GM12865 (cell line): Measurements from ENCODE around the gene TBCCD1.
"Not testable (repeated sequence)": the region's sequence is repeated elsewhere in the genome, so short reads cannot be mapped to it uniquely, and the experiment has no call there.

Experiments
- DNase-seq: peaks from one replicate; pipeline ENCODE4 v3.0.0; 2010; ENCODE audit warnings: low read depth
- H3K4me3 ChIP-seq: 2 replicates; pipeline ENCODE4 v1.5.1; 2011; ENCODE audit warnings: mild to moderate bottlenecking, low read depth, low read length, control low read depth
- CTCF ChIP-seq: IDR thresholded peaks from 2 replicates; pipeline ENCODE4 v1.5.1; 2011; ENCODE audit warnings: low read length, control low read depth, low read depth, inconsistent platforms; ENCODE audit not compliant: insufficient read depth; ENCODE audit errors: missing control alignments

Gene TBCCD1

DNA sequence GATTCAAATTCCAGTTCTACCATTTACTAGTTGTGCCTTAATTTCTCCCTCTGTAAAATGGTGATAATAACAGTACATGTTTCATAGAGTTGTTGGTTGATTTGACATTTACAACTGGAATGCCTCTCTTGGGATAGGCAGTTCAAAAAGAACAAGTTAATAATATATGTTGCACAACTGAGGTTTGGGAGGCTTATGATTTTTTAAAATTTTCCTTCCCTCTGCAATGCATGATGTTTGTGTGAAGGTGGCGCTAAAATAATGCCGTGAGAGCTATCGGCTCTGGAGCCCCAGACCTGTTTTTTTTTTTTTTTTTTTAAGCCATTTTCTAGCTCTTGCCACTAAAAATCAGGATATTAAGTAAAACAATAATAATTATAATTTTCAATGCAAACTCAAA lies 22.0 kb upstream of the TBCCD1 start:
- no peak for DNase-seq
- no peak for TF ChIP-seq CTCF

GRCh38 chr3:186588632-186589031 lies 21.5 kb upstream of the TBCCD1 start:
- no peak for DNase-seq
- TF ChIP-seq CTCF = no peak
- H3K4me3 ChIP-seq = no peak overlapping the region

More for the DNA sequence above, 22.0 kb upstream of the TBCCD1 start:
- H3K4me3 ChIP-seq = no peak overlapping the region

DNA sequence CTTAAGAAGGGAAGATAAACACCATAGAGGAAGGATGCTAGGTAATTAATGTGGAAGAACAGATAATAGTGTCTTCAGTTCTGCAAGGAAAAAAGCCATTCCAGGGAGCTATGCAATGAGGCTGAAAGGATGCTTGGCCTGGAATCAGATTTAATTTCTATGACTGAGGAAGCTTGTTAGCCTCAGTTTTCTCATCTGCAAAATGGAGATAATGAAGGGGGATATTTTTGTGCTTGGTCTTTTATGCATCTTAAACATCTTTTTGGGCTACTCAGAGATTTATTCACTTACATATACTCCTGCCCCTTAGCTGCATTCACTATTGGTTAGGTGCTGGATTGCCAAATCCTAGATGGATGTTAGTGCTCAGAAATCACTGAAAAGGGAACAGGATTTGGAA lies 20.0 kb upstream of the TBCCD1 start:
- no peak overlapping the region for H3K4me3 ChIP-seq
- no peak for TF ChIP-seq CTCF
- DNase-seq = no peak

DNA sequence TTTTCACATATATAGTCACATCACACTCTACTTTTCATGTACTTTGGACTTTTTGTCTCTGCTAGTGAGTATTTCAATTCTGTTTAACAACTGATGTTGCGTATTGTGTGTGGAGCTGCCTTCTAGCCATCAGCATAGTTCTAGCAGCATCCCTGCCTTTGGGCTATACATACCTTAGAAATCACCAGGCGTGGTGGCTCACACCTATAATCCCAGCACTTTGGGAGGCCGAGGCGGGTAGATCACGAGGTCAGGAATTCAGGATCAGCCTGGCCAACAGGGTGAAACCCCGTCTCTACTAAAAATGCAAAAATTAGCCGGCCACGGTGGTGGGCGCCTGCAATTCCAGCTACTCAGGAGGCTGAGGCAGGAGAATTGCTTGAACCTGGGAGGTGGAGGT lies 19.1 kb upstream of the TBCCD1 start:
- not testable (repeated sequence) for H3K4me3 ChIP-seq, DNase-seq

GRCh38 chr3:186583831-186584230 lies 16.7 kb upstream of the TBCCD1 start:
- no peak overlapping the region for H3K4me3 ChIP-seq
- TF ChIP-seq CTCF = no peak
- DNase-seq = peak; percentile 23

DNA sequence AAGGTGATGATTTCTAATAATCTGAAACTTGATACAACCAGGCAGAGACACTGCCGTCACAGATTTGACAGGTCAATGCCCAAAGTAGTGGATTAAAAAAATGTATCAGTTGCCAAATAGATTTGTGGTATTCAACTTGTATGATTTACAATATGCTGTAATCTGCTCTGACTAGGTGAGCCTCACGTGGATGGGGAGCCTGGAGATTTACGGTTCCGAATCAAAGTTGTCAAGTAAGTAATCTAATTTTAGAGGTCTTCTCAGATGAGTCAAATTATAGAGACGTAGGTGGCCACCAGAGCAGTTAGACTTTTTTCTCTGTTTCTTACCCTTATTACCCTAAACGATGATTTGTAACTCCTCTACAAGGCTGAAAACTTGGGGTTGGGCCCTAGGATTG lies 15.4 kb upstream of the TBCCD1 start:
- no peak overlapping the region for H3K4me3 ChIP-seq
- no peak for DNase-seq
- no peak for TF ChIP-seq CTCF

GRCh38 chr3:186580785-186581184 lies 13.6 kb upstream of the TBCCD1 start:
- no peak for DNase-seq
- no peak for TF ChIP-seq CTCF
- no peak overlapping the region for H3K4me3 ChIP-seq

- no peak for DNase-seq
- no peak for TF ChIP-seq CTCF
- no peak overlapping the region for H3K4me3 ChIP-seq
These were observed 10.4 kb upstream of the TBCCD1 start for GRCh38 chr3:186577521-186577920.
